Astrocyte (in vitro differentiated cells and primary cell): Measurements from ENCODE around the gene MADCAM1. TPM values are rescaled to one million over a fixed set of nuclear protein-coding genes. Genes with fewer than 3 reads are reported as not detected.

Experiments used
- DNase-seq: peaks from one replicate; pipeline ENCODE4 v3.0.0-alpha.2; 2010; ENCODE audit warnings: low read depth
- FAIRE-seq: peaks from 2 replicates; lab custom pipeline; 2011; peaks lifted over from hg19 to GRCh38; lab: Jason Lieb, UNC
- H2AFZ ChIP-seq: 2 replicates; pipeline ENCODE4 v1.6.0; 2012; ENCODE audit warnings: low read depth, low read length, inconsistent platforms
- H3K27ac ChIP-seq: 2 replicates; pipeline ENCODE4 v1.5.1; 2011; ENCODE audit warnings: low read depth, low read length, inconsistent platforms
- H3K27me3 ChIP-seq: 2 replicates; pipeline ENCODE4 v1.6.0; 2011; ENCODE audit warnings: low read length, inconsistent platforms; ENCODE audit not compliant: insufficient read depth
- H3K36me3 ChIP-seq: 2 replicates; pipeline ENCODE4 v1.5.1; 2011; ENCODE audit warnings: low read length, inconsistent platforms; ENCODE audit not compliant: insufficient read depth
- H3K4me1 ChIP-seq: 2 replicates; pipeline ENCODE4 v1.5.1; 2011; ENCODE audit warnings: low read length, inconsistent platforms; ENCODE audit not compliant: insufficient read depth
- H3K4me2 ChIP-seq: 2 replicates; pipeline ENCODE4 v1.6.0; 2012; ENCODE audit warnings: low read length, inconsistent platforms
- H3K4me3 ChIP-seq: 2 replicates; pipeline ENCODE4 v1.5.1; 2011; ENCODE audit warnings: low read depth, mild to moderate bottlenecking, low read length, inconsistent platforms; ENCODE audit not compliant: insufficient read depth
- H3K79me2 ChIP-seq: 2 replicates; pipeline ENCODE4 v1.6.0; 2012; ENCODE audit warnings: mild to moderate bottlenecking, low read length, inconsistent platforms; ENCODE audit not compliant: insufficient read depth
- H3K9ac ChIP-seq: 2 replicates; pipeline ENCODE4 v1.6.0; 2012; ENCODE audit warnings: mild to moderate bottlenecking, low read length, inconsistent platforms
- H3K9me3 ChIP-seq: 2 replicates; pipeline ENCODE4 v1.5.1; 2012; ENCODE audit warnings: low read depth, mild to moderate bottlenecking, low read length, inconsistent platforms; ENCODE audit not compliant: insufficient read depth
- H4K20me1 ChIP-seq: 2 replicates; pipeline ENCODE4 v1.6.0; 2012; ENCODE audit warnings: low read length, inconsistent platforms; ENCODE audit not compliant: insufficient read depth
- H3K27ac Mint-ChIP-seq: one replicate; pipeline ENCODE4 v1.8.0; 2021; ENCODE audit warnings: mild to moderate bottlenecking, mixed read lengths; ENCODE audit not compliant: unreplicated experiment
- H3K27me3 Mint-ChIP-seq: one replicate; pipeline ENCODE4 v1.8.0; 2021; ENCODE audit warnings: low read depth, mixed read lengths; ENCODE audit not compliant: unreplicated experiment
- H3K36me3 Mint-ChIP-seq: one replicate; pipeline ENCODE4 v1.8.0; 2021; ENCODE audit warnings: low read depth, mixed read lengths; ENCODE audit not compliant: unreplicated experiment
- H3K4me1 Mint-ChIP-seq: one replicate; pipeline ENCODE4 v1.8.0; 2021; ENCODE audit warnings: low read depth, mixed read lengths; ENCODE audit not compliant: unreplicated experiment
- H3K4me3 Mint-ChIP-seq: one replicate; pipeline ENCODE4 v1.8.0; 2021; ENCODE audit warnings: mild to moderate bottlenecking, moderate library complexity, mixed read lengths; ENCODE audit not compliant: unreplicated experiment
- H3K9me3 Mint-ChIP-seq: one replicate; pipeline ENCODE4 v1.8.0; 2021; ENCODE audit warnings: mild to moderate bottlenecking, mixed read lengths; ENCODE audit not compliant: unreplicated experiment
- CTCF ChIP-seq: IDR thresholded peaks from 2 replicates; pipeline ENCODE4 v1.5.1; 2011; ENCODE audit warnings: low read depth, mild to moderate bottlenecking, inconsistent platforms, low read length, moderate library complexity; ENCODE audit not compliant: insufficient read depth
- EZH2 ChIP-seq: IDR thresholded peaks from 2 replicates; pipeline ENCODE4 v1.6.1; 2012; ENCODE audit warnings: mild to moderate bottlenecking, low read length, inconsistent platforms; ENCODE audit not compliant: insufficient read depth
- total RNA-seq: library from RNA; stranded (reverse); gene quantifications from 2 replicates; pipeline ENCODE4 v1.2.1, GENCODE V29; 2021

Gene MADCAM1
- total RNA-seq, 1 donor from 2014 or later: 0.57 TPM

GRCh38 chr19:518598-519231 lies 22.4 kb downstream of the MADCAM1 start:
- Histone ChIP-seq H3K4me1 (no peaks in the 10 kb centered on the region), H3K27me3 (no peaks in the 10 kb centered on the region), H3K79me2 (no peaks in the 10 kb centered on the region), H3K4me3 (no peak overlapping the region), H3K36me3 (no peaks in the 10 kb centered on the region), H3K27ac (no peak overlapping the region), H3K9me3 (no peaks in the 10 kb centered on the region), H4K20me1 (peaks cover 17% of the 10 kb centered on the region), H2AFZ (no peak overlapping the region), H3K4me2 (no peak overlapping the region), H3K9ac (no peak overlapping the region)
- FAIRE-seq (no peak), DNase-seq (no peak)
- TF ChIP-seq EZH2 (no peak), CTCF (no peak)
- H3K27me3 Mint-ChIP-seq: no peaks in the 10 kb centered on the region
- no peak overlapping the region for H3K27ac Mint-ChIP-seq
- no peaks in the 10 kb centered on the region for H3K9me3 Mint-ChIP-seq
- no peak overlapping the region for H3K4me3 Mint-ChIP-seq
- H3K36me3 Mint-ChIP-seq: peaks cover 12% of the 10 kb centered on the region
- H3K4me1 Mint-ChIP-seq: peaks cover 6% of the 10 kb centered on the region

GRCh38 chr19:519449-519865 lies 23.2 kb downstream of the MADCAM1 start:
- Histone ChIP-seq H3K4me1 (no peaks in the 10 kb centered on the region), H3K36me3 (no peaks in the 10 kb centered on the region), H3K27ac (no peak overlapping the region), H3K27me3 (no peaks in the 10 kb centered on the region), H3K79me2 (no peaks in the 10 kb centered on the region), H3K9ac (no peak overlapping the region), H2AFZ (no peak overlapping the region), H4K20me1 (peaks cover 10% of the 10 kb centered on the region), H3K4me3 (no peak overlapping the region), H3K9me3 (no peaks in the 10 kb centered on the region), H3K4me2 (no peak overlapping the region)
- Mint-ChIP-seq H3K27ac (no peak overlapping the region), H3K4me3 (no peak overlapping the region), H3K9me3 (no peaks in the 10 kb centered on the region), H3K4me1 (peaks cover 6% of the 10 kb centered on the region), H3K36me3 (peaks cover 6% of the 10 kb centered on the region), H3K27me3 (no peaks in the 10 kb centered on the region)
- DNase-seq: no peak
- TF ChIP-seq EZH2: no peak
- no peak for TF ChIP-seq CTCF
- no peak for FAIRE-seq

- no peaks in the 10 kb centered on the region for H3K36me3 ChIP-seq
These were observed 26.4 kb downstream of the MADCAM1 start for GRCh38 chr19:522726-523125.

More at GRCh38 chr19:522726-523125, 26.4 kb downstream of the MADCAM1 start:
- Histone ChIP-seq H3K4me2 (no peak overlapping the region), H3K4me1 (no peaks in the 10 kb centered on the region), H4K20me1 (no peaks in the 10 kb centered on the region), H3K9me3 (no peaks in the 10 kb centered on the region), H3K9ac (no peak overlapping the region), H3K79me2 (no peaks in the 10 kb centered on the region), H3K27me3 (no peaks in the 10 kb centered on the region), H3K4me3 (no peak overlapping the region), H2AFZ (no peak overlapping the region), H3K27ac (no peak overlapping the region)
- Mint-ChIP-seq H3K9me3 (no peaks in the 10 kb centered on the region), H3K4me3 (no peak overlapping the region), H3K4me1 (no peaks in the 10 kb centered on the region), H3K27me3 (peaks cover 3% of the 10 kb centered on the region), H3K27ac (no peak overlapping the region), H3K36me3 (peaks cover 6% of the 10 kb centered on the region)
- DNase-seq (no peak), FAIRE-seq (no peak)
- no peak for TF ChIP-seq CTCF
- TF ChIP-seq EZH2: no peak
